WERI-Rb-1 (cell line): ENCODE data around the gene CCDC92.

Source experiments
- DNase-seq: peaks from one replicate; pipeline ENCODE4 v3.0.0-alpha.2; 2020
- H3K27ac ChIP-seq: fragments of 250-450 bp; sonication (Bioruptor Pico); 2 replicates; pipeline ENCODE4 v1.5.1; 2020; ENCODE audit warnings: mild to moderate bottlenecking, moderate library complexity
- H3K27me3 ChIP-seq: fragments of 250-450 bp; sonication (Bioruptor Pico); 2 replicates; pipeline ENCODE4 v1.5.1; 2021; ENCODE audit warnings: mild to moderate bottlenecking, low read depth, moderate library complexity; ENCODE audit not compliant: insufficient read depth, severe bottlenecking
- H3K36me3 ChIP-seq: fragments of 250-450 bp; sonication (Bioruptor Pico); 2 replicates; pipeline ENCODE4 v1.5.1; 2020; ENCODE audit warnings: mild to moderate bottlenecking, moderate library complexity
- H3K4me3 ChIP-seq: 2 replicates; pipeline ENCODE4 v1.5.1; 2011; ENCODE audit warnings: low read depth, mild to moderate bottlenecking, control low read depth, low read length
- H3K9me3 ChIP-seq: fragments of 250-450 bp; sonication (Bioruptor Pico); 2 replicates; pipeline ENCODE4 v1.5.1; 2021; ENCODE audit warnings: mild to moderate bottlenecking, moderate library complexity; ENCODE audit not compliant: severe bottlenecking
- CTCF ChIP-seq: IDR thresholded peaks from 2 replicates; pipeline ENCODE4 v1.5.1; 2011; ENCODE audit warnings: low read depth, mild to moderate bottlenecking, control low read depth, inconsistent platforms, low read length

The CCDC92 gene

GRCh38 chr12:123989168-123989567, 16.5 kb upstream of the CCDC92 start:
- no peak for DNase-seq
- Histone ChIP-seq H3K4me3 (no peak overlapping the region), H3K27me3 (no peaks in the 10 kb centered on the region), H3K36me3 (peaks cover 75% of the 10 kb centered on the region), H3K9me3 (no peaks in the 10 kb centered on the region), H3K27ac (no peak overlapping the region)
- no peak for TF ChIP-seq CTCF

DNA sequence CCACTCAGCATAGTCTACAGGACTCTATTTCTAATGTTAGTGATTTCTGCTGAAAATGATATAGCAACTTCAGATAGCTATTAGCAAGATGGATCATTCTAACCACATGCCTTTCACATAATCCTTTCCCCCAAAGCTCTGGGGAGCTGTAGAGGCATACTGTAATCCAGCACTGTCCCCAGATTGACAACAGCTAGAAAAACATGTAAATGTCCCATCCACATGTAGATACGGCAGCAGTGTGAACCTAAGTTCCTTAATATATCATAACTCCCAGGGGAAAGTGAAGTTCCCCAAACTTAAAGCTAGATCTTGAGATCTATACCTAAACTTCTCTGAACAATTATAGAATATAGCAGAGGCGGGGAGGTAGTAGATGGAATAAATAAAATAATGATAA, 14.4 kb upstream of the CCDC92 start:
- no peaks in the 10 kb centered on the region for H3K9me3 ChIP-seq
- no peak for TF ChIP-seq CTCF
- no peaks in the 10 kb centered on the region for H3K27me3 ChIP-seq
- H3K4me3 ChIP-seq = no peak overlapping the region
- DNase-seq = no peak
- peaks cover 70% of the 10 kb centered on the region for H3K36me3 ChIP-seq
- H3K27ac ChIP-seq = peak overlapping the region; percentile 86

DNA sequence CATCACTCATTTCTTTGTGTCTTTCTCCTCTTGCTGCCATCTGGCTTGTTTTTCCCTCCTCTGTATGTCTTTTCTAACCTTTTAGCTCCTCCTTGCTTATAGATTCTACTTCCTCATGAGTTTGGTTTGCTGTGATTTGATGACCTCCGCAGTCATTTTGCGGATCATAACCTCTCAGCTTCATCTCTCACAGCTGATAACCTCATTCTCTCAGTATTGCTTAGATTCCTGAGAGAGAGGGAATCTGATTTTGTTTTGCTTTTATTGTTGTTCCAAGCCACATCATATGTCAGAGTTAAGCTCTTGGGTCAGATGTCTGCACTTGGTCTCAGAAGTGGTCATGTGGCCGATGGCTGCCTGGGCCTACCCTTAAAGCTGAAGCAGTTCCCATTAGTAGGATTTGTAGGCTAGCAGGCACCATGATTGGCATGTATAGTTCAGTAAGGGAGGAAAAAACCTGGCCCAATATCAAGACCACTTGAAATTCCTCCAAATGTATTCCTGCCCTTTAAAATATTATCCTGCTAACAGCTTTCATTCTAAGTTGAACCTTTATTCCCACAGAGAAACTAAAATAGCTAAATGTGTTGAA, 13.8 kb upstream of the CCDC92 start:
- no peaks in the 10 kb centered on the region for H3K9me3 ChIP-seq
- H3K4me3 ChIP-seq = no peak overlapping the region
- H3K36me3 ChIP-seq = peaks cover 64% of the 10 kb centered on the region
- DNase-seq = peak; percentile 58
- no peak for TF ChIP-seq CTCF
- H3K27me3 ChIP-seq = no peaks in the 10 kb centered on the region
- peak overlapping the region; percentile 86 for H3K27ac ChIP-seq

DNA sequence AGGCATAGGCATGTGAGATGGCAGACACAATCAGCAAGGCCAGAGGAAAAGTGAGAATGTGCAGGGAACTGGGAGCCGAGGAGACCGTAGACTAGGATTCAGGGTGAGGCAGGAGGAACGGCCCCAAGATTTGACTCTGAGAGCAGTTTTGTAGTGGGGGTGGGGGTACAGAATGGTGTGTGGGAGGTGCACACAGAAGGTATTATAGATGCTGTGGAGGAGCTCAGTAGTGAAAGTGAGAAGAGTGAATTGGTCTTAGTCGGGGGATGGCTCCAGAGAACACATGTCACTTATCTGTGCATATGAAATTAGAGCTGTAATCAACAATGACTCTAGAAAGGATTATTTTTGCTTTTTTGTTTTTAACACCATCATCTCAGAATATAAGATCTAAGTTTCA, 12.3 kb upstream of the CCDC92 start:
- no peak for TF ChIP-seq CTCF

GRCh38 chr12:123983822-123984485, 11.3 kb upstream of the CCDC92 start:
- DNase-seq = peak; percentile 46
- H3K9me3 ChIP-seq = no peaks in the 10 kb centered on the region
- H3K27ac ChIP-seq = no peak overlapping the region; the same call in 1 of the 2 replicates
- TF ChIP-seq CTCF = peak; percentile 75
- H3K4me3 ChIP-seq = no peak overlapping the region
- H3K27me3 ChIP-seq = no peaks in the 10 kb centered on the region
- H3K36me3 ChIP-seq = peaks cover 62% of the 10 kb centered on the region

More for the DNA sequence above, 12.3 kb upstream of the CCDC92 start:
- H3K27me3 ChIP-seq = no peaks in the 10 kb centered on the region
- no peaks in the 10 kb centered on the region for H3K9me3 ChIP-seq
- peaks cover 62% of the 10 kb centered on the region for H3K36me3 ChIP-seq
- no peak overlapping the region for H3K4me3 ChIP-seq
- H3K27ac ChIP-seq = no peak overlapping the region
- DNase-seq = no peak

DNA sequence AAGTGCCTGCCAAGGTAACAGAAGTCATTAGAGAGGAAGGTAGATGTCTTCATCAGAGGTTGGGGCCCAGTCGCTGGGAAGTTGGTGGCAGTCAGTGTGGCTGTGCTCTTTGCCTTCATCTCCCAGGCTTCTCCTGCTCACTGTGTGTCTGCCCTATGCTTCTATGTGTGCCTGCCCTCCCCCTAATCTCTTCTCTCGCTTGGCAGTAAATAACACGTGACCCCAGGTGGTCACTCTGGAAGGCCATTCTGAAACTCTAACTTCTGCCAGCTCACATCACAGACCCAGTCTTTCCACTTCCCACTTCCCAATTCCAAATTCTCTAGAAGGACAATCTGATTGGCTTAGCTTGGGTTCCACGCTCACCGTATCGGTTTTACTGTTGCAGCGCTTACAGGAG, 9.6 kb upstream of the CCDC92 start:
- Histone ChIP-seq H3K36me3 (peaks cover 55% of the 10 kb centered on the region), H3K27me3 (no peaks in the 10 kb centered on the region), H3K27ac (no peak overlapping the region), H3K4me3 (no peak overlapping the region), H3K9me3 (no peaks in the 10 kb centered on the region)
- no peak for DNase-seq
- TF ChIP-seq CTCF = no peak
